NCI-H146 treated with DMSO at 0.1 percent for 48 hours (cell line): Measurements from ENCODE around the gene OSBP2.

Experiments used
- DNase-seq: peaks from one replicate; lab custom pipeline; 2025; ENCODE audit not compliant: unreplicated experiment; lab: John Stamatoyannopoulos, UW

OSBP2 gene

GRCh38 chr22:30837531-30837930 lies 142.9 kb downstream of the OSBP2 start:
- no peak for DNase-seq

GRCh38 chr22:30838111-30838510 lies 143.4 kb downstream of the OSBP2 start:
- DNase-seq = no peak

GRCh38 chr22:30841273-30841672 lies 146.6 kb downstream of the OSBP2 start:
- DNase-seq = no peak

- DNase-seq = no peak
Measured at GRCh38 chr22:30843245-30843644, 148.6 kb downstream of the OSBP2 start.

GRCh38 chr22:30847583-30847982 lies 152.9 kb downstream of the OSBP2 start:
- DNase-seq = no peak

GRCh38 chr22:30855266-30855665 lies 160.6 kb downstream of the OSBP2 start:
- no peak for DNase-seq

- DNase-seq = no peak
Measured at GRCh38 chr22:30855677-30856518, 161.2 kb downstream of the OSBP2 start.

GRCh38 chr22:30856741-30857502 lies 162.2 kb downstream of the OSBP2 start:
- no peak for DNase-seq

- DNase-seq = no peak
Measured at GRCh38 chr22:30857791-30858190, 163.1 kb downstream of the OSBP2 start.

- DNase-seq = no peak
Measured at GRCh38 chr22:30858976-30859713, 164.5 kb downstream of the OSBP2 start.

- no peak for DNase-seq
Measured at GRCh38 chr22:30859714-30860095, 165.0 kb downstream of the OSBP2 start.

- DNase-seq = no peak
Measured at GRCh38 chr22:30860176-30861105, 165.8 kb downstream of the OSBP2 start.

- no peak for DNase-seq
Measured at GRCh38 chr22:30861131-30861530, 166.5 kb downstream of the OSBP2 start.

- DNase-seq = no peak
Measured at GRCh38 chr22:30861688-30862552, 167.2 kb downstream of the OSBP2 start.

- DNase-seq = no peak
Measured at GRCh38 chr22:30863081-30863833, 168.6 kb downstream of the OSBP2 start.

GRCh38 chr22:30864441-30865420 lies 170.1 kb downstream of the OSBP2 start:
- no peak for DNase-seq

- DNase-seq = no peak
Measured at GRCh38 chr22:30865656-30866055, 171.0 kb downstream of the OSBP2 start.

GRCh38 chr22:30866216-30866615 lies 171.5 kb downstream of the OSBP2 start:
- no peak for DNase-seq
